ENCODE results near the gene SLC16A2. TPM values are rescaled to one million over a fixed set of nuclear protein-coding genes. Genes with fewer than 3 reads are reported as not detected.

The SLC16A2 gene
- total and polyA plus RNA-seq, 2 donors from 2014 or later: 13.8 to 17.2 TPM

DNA sequence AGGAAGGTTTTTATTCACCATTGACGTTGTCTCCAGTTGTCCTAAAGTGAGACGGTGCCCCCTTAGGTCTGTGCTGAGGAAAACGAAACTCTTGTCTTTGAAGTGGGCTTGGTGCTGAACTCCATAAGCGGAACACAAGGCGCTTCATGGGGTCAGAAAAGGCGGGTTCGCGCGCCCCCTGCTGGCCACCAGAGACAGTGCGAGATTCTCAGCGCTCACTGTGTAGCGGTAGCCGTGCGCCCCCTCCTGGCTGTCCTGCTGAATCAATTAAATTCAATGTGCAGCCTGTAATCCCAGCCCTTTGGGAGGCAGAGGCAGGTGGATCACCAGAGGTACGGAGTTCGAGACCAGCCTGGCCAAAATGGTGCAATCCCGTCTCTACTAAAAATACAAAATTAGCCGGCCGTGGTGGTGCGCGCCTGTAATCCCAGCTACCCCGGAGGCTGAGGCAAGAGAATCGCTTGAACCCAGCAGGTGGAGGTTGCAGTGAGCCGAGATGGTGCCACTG, 129.1 kb downstream of the SLC16A2 start:
- intact Hi-C loops (cut with DNase I): no loop called here
- Histone ChIP-seq H3K27me3 (ENCODE audit: control insufficient read depth, insufficient read depth, low read length) (no peaks in the 10 kb centered on the region), H3K4me3 (ENCODE audit: low read length in 3 of 3) (peak overlapping the region; percentile 14 to 34 (median 24)), H3K27ac (ENCODE audit: low read depth in 2 of 2, low read length in 2 of 2) (no peak overlapping the region), H3K9me3 (ENCODE audit: control insufficient read depth in 2 of 3, insufficient read depth in 1 of 3, low read length in 3 of 3) (peaks cover 0 to 5% (median 0%) of the 10 kb centered on the region in 3 donors), H3K9ac (ENCODE audit: low read length in 3 of 3) (no peak overlapping the region), H3K4me1 (ENCODE audit: control insufficient read depth in 2 of 3, insufficient read depth in 2 of 3, low read depth in 1 of 3, low read length in 3 of 3) (no peaks in the 10 kb centered on the region), H3K36me3 (ENCODE audit: control insufficient read depth in 2 of 3, insufficient read depth in 3 of 3, low read length in 3 of 3) (no peaks in the 10 kb centered on the region)
- DNase-seq (peak; percentile 85 to 91 (median 87)), FAIRE-seq (peak; percentile 63)
- TF ChIP-seq, protein P1, sequence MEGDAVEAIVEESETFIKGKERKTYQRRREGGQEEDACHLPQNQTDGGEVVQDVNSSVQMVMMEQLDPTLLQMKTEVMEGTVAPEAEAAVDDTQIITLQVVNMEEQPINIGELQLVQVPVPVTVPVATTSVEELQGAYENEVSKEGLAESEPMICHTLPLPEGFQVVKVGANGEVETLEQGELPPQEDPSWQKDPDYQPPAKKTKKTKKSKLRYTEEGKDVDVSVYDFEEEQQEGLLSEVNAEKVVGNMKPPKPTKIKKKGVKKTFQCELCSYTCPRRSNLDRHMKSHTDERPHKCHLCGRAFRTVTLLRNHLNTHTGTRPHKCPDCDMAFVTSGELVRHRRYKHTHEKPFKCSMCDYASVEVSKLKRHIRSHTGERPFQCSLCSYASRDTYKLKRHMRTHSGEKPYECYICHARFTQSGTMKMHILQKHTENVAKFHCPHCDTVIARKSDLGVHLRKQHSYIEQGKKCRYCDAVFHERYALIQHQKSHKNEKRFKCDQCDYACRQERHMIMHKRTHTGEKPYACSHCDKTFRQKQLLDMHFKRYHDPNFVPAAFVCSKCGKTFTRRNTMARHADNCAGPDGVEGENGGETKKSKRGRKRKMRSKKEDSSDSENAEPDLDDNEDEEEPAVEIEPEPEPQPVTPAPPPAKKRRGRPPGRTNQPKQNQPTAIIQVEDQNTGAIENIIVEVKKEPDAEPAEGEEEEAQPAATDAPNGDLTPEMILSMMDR (IDR thresholded peaks at IDR 0.05; ENCODE audit: borderline replicate concordance, extremely low read depth, insufficient read depth): peak; percentile 99

DNA sequence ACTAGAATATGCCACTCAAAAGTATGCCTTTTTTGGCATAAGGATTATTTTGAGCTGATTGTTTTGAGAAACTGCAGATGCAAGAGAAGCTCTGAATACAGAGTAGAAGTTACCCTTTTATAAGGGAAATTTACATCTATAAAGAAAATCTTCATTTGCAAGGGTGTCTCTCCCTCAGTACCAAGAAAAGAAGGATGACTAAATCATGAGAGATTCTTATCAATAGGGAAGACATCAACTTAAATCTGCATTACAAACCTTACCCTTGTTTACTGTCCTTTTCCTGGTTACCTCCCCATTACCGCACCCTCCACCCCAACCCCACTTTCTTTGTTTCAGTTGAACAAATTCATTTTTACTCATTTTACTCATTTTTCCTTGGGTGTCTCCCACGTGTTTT, 130.6 kb downstream of the SLC16A2 start:
- no peak overlapping the region for H3K9ac ChIP-seq (ENCODE audit: low read length in 3 of 3)
- FAIRE-seq (no peak), DNase-seq (no peak)
- no peaks in the 10 kb centered on the region for H3K27me3 ChIP-seq (ENCODE audit: control insufficient read depth, insufficient read depth, low read length)
- no peaks in the 10 kb centered on the region for H3K9me3 ChIP-seq (ENCODE audit: control insufficient read depth in 2 of 3, insufficient read depth in 1 of 3, low read length in 3 of 3)
- no peaks in the 10 kb centered on the region for H3K4me1 ChIP-seq (ENCODE audit: control insufficient read depth in 2 of 3, insufficient read depth in 2 of 3, low read depth in 1 of 3, low read length in 3 of 3)
- intact Hi-C loops (cut with DNase I): no loop called here
- H3K27ac ChIP-seq (ENCODE audit: low read depth in 2 of 2, low read length in 2 of 2): no peak overlapping the region
- H3K4me3 ChIP-seq (ENCODE audit: low read length in 3 of 3): no peak overlapping the region
- TF ChIP-seq, protein P1 (IDR thresholded peaks at IDR 0.05; ENCODE audit: borderline replicate concordance, extremely low read depth, insufficient read depth): no peak
- H3K36me3 ChIP-seq (ENCODE audit: control insufficient read depth in 2 of 3, insufficient read depth in 3 of 3, low read length in 3 of 3): no peaks in the 10 kb centered on the region

DNA sequence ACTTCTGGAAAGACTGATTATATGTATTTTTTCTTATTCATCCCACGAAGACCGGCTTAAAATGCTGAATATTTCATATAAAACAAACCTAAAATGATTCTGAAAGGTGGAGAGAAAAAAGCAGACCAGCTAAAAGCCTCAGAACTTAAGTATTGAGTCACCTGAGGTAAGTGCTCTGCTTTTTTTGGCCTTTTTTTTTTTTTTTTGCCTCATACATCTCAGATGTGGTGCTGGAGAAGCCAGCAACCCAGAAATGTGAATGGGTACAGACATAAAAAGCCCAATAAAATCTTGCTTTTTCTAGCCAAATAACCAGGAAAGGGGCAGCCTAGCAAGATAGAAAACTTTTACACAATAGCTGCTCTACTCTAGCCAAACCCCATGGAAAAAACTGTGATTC, 136.1 kb downstream of the SLC16A2 start:
- H3K9me3 ChIP-seq (ENCODE audit: control insufficient read depth in 2 of 3, insufficient read depth in 1 of 3, low read length in 3 of 3): no peaks in the 10 kb centered on the region
- no peak overlapping the region for H3K9ac ChIP-seq (ENCODE audit: low read length in 3 of 3)
- H3K27me3 ChIP-seq (ENCODE audit: control insufficient read depth, insufficient read depth, low read length): no peaks in the 10 kb centered on the region
- no peak overlapping the region for H3K4me3 ChIP-seq (ENCODE audit: low read length in 3 of 3)
- H3K4me1 ChIP-seq (ENCODE audit: control insufficient read depth in 2 of 3, insufficient read depth in 2 of 3, low read depth in 1 of 3, low read length in 3 of 3): no peaks in the 10 kb centered on the region
- TF ChIP-seq, protein P1 (IDR thresholded peaks at IDR 0.05; ENCODE audit: borderline replicate concordance, extremely low read depth, insufficient read depth): no peak
- H3K36me3 ChIP-seq (ENCODE audit: control insufficient read depth in 2 of 3, insufficient read depth in 3 of 3, low read length in 3 of 3): no peaks in the 10 kb centered on the region
- DNase-seq (no peak), FAIRE-seq (no peak)
- intact Hi-C loops (cut with DNase I): no loop called here
- no peak overlapping the region for H3K27ac ChIP-seq (ENCODE audit: low read depth in 2 of 2, low read length in 2 of 2)

DNA sequence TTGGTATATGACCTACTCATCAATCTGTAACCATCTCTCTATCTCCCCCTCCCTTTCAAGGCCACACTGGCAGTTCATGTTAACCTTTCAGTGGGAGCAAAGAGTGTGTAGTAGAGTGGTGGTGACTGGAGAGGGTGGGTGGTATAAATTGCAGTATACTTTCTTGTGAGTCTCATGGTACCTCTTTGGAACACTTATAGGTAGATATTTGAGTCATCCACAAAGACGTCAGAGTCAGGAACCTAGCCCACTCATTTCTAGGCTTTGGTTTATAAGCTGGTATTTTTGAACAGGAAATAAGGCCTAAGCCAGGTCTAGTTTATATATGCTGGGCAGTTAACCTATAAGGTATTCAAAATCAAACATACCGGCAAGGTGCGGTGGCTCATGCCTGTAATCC, 156.8 kb downstream of the SLC16A2 start:
- intact Hi-C loops (cut with DNase I): no loop called here
- FAIRE-seq (no peak), DNase-seq (no peak)
- Histone ChIP-seq H3K4me3 (ENCODE audit: low read length in 3 of 3) (no peak overlapping the region), H3K9ac (ENCODE audit: low read length in 3 of 3) (no peak overlapping the region), H3K36me3 (ENCODE audit: control insufficient read depth in 2 of 3, insufficient read depth in 3 of 3, low read length in 3 of 3) (no peaks in the 10 kb centered on the region), H3K27ac (ENCODE audit: low read depth in 2 of 2, low read length in 2 of 2) (no peak overlapping the region), H3K4me1 (ENCODE audit: control insufficient read depth in 2 of 3, insufficient read depth in 2 of 3, low read depth in 1 of 3, low read length in 3 of 3) (no peaks in the 10 kb centered on the region), H3K9me3 (ENCODE audit: control insufficient read depth in 2 of 3, insufficient read depth in 1 of 3, low read length in 3 of 3) (no peaks in the 10 kb centered on the region), H3K27me3 (ENCODE audit: control insufficient read depth, insufficient read depth, low read length) (no peaks in the 10 kb centered on the region)
- TF ChIP-seq, protein P1 (IDR thresholded peaks at IDR 0.05; ENCODE audit: borderline replicate concordance, extremely low read depth, insufficient read depth): no peak
